ENCODE measurements around the gene ZNF655. TPM values are rescaled to one million over a fixed set of nuclear protein-coding genes. Genes with fewer than 3 reads are reported as not detected.

Gene ZNF655
- total RNA-seq, 6 donors from 2014 or later, result 57.3 to 202 (median 137) TPM

DNA sequence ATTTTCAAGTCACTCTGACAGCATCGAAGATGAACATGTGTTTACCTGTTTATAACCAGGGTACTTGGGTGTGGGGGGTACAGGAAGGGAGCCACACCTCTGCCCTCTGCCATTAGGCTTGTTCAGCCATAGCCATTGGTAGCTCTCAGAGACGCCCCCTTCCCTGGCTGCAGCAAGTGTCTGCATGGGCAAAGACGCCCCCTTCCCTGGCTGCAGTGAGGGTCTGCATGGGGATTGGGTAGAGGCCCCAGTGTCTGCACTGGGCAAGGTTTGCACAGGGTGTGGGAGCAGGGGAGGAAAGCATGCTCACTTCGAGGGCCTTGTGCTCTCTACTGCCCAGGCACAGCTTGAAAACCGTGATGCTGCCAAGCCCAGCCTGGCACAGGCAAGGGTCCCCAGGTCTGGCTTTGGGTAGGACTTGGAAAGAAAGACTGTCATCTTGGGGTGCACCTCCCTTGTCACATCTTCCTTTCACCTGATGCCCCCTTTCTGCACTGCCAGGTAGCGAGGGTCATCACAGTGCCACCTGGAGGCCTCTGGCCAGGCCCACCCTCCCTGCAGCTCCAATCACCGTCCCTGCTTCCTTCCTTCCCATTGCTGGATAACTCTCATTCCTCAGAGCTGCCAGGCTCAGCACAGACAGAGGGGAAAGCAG is 43.3 kb downstream of the ZNF655 start:
- no peaks in the 10 kb centered on the region for H3K4me1 ChIP-seq
- no peak overlapping the region for H3K27ac ChIP-seq
- no peaks in the 10 kb centered on the region for H3K27me3 ChIP-seq
- no peak for TF ChIP-seq POLR2AphosphoS5 (IDR thresholded peaks at IDR 0.05)
- no peak for TF ChIP-seq EP300 (IDR thresholded peaks at IDR 0.05)
- TF ChIP-seq, protein P1, sequence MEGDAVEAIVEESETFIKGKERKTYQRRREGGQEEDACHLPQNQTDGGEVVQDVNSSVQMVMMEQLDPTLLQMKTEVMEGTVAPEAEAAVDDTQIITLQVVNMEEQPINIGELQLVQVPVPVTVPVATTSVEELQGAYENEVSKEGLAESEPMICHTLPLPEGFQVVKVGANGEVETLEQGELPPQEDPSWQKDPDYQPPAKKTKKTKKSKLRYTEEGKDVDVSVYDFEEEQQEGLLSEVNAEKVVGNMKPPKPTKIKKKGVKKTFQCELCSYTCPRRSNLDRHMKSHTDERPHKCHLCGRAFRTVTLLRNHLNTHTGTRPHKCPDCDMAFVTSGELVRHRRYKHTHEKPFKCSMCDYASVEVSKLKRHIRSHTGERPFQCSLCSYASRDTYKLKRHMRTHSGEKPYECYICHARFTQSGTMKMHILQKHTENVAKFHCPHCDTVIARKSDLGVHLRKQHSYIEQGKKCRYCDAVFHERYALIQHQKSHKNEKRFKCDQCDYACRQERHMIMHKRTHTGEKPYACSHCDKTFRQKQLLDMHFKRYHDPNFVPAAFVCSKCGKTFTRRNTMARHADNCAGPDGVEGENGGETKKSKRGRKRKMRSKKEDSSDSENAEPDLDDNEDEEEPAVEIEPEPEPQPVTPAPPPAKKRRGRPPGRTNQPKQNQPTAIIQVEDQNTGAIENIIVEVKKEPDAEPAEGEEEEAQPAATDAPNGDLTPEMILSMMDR (IDR thresholded peaks at IDR 0.05), result no peak
- no peak for TF ChIP-seq POLR2A (IDR thresholded peaks at IDR 0.05)
- H3K36me3 ChIP-seq, result no peaks in the 10 kb centered on the region
- ATAC-seq (ENCODE audit: low FRiP score in 2 of 2) (no peak), DNase-seq (peak in 1 of 2 donors; percentile 7)
- H3K4me3 ChIP-seq, result no peak overlapping the region
- 66 to 84% methylated on average over 7 of the region's 7 CpGs for WGBS, 2 donors
- no peaks in the 10 kb centered on the region for H3K9me3 ChIP-seq

DNA sequence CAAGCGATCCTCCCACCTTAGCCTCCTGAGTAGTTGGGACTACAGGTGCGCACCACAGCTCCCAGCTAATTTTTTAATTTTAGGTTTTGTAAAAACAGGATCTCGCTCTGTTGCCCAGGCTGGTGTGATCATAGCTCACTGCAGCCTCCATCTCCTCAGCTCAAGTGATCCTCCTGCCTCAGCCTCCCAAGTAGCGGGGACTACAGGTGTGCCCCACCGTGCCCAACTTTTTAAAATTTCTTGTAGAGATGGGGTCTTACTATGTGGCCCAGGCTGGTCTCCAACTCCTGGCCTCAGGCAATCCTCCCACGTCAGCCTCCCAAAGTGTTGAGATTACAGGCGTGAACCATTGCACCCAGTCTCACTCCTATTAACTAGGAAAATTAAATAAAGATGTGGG is 47.1 kb downstream of the ZNF655 start:
- WGBS, 2 donors, result 89 to 92% methylated on average over 7 of the region's 7 CpGs
- H3K36me3 ChIP-seq, result no peaks in the 10 kb centered on the region
- TF ChIP-seq POLR2AphosphoS5 (IDR thresholded peaks at IDR 0.05), result no peak
- no peak for TF ChIP-seq EP300 (IDR thresholded peaks at IDR 0.05)
- TF ChIP-seq, protein P1 (IDR thresholded peaks at IDR 0.05), result no peak
- no peak for TF ChIP-seq POLR2A (IDR thresholded peaks at IDR 0.05)
- no peaks in the 10 kb centered on the region for H3K9me3 ChIP-seq
- no peak for DNase-seq
- H3K27ac ChIP-seq, result no peak overlapping the region
- no peaks in the 10 kb centered on the region for H3K27me3 ChIP-seq
- no peaks in the 10 kb centered on the region for H3K4me1 ChIP-seq
- ATAC-seq (ENCODE audit: low FRiP score in 2 of 2), result no peak
- H3K4me3 ChIP-seq, result no peak overlapping the region

- TF ChIP-seq POLR2AphosphoS5 (IDR thresholded peaks at IDR 0.05), result no peak
- no peak for TF ChIP-seq EP300 (IDR thresholded peaks at IDR 0.05)
- no peak for TF ChIP-seq POLR2A (IDR thresholded peaks at IDR 0.05)
- TF ChIP-seq, protein P1 (IDR thresholded peaks at IDR 0.05), result no peak
- Histone ChIP-seq H3K9me3 (no peaks in the 10 kb centered on the region), H3K4me3 (no peak overlapping the region), H3K27ac (no peak overlapping the region), H3K4me1 (no peaks in the 10 kb centered on the region), H3K27me3 (no peaks in the 10 kb centered on the region), H3K36me3 (no peaks in the 10 kb centered on the region)
- WGBS, 2 donors, result 74 to 82% methylated on average over 8 of the region's 8 CpGs
- ATAC-seq (ENCODE audit: low FRiP score in 2 of 2) (no peak), DNase-seq (peak in 1 of 2 donors; percentile 22)
These were observed 48.1 kb downstream of the ZNF655 start for GRCh38 chr7:99606531-99606930.

- no peaks in the 10 kb centered on the region for H3K9me3 ChIP-seq
- ATAC-seq (ENCODE audit: low FRiP score in 2 of 2) (no peak), DNase-seq (no peak)
- H3K4me1 ChIP-seq, result no peaks in the 10 kb centered on the region
- no peak overlapping the region for H3K27ac ChIP-seq
- H3K27me3 ChIP-seq, result no peaks in the 10 kb centered on the region
- 63 to 85% methylated on average over 6 to 9 of the region's 9 CpGs for WGBS, 2 donors
- TF ChIP-seq POLR2A (IDR thresholded peaks at IDR 0.05), result no peak
- TF ChIP-seq POLR2AphosphoS5 (IDR thresholded peaks at IDR 0.05), result no peak
- TF ChIP-seq, protein P1 (IDR thresholded peaks at IDR 0.05), result no peak
- TF ChIP-seq EP300 (IDR thresholded peaks at IDR 0.05), result no peak
- no peaks in the 10 kb centered on the region for H3K36me3 ChIP-seq
- H3K4me3 ChIP-seq, result no peak overlapping the region
These were observed 49.1 kb downstream of the ZNF655 start for GRCh38 chr7:99607548-99607947.

DNA sequence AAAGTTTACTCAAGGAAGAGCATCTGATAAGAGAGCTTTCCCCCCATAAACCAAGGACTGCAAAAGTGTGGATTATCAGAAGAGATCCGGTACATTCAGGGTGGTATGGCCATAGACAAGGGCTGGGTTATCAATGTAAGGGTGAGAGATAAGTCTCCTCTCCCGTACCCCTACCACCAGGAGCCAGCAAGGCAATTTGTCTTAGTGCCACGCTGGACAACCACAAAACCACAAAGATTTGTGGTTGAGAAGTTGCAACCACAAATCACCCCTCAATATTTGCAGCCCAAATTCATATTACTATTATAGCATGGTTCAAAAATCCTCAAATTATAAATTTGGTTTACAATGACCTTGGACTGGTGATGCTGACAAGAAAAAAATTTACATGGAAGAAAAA is 56.1 kb downstream of the ZNF655 start:
- ATAC-seq (ENCODE audit: low FRiP score in 2 of 2) (no peak), DNase-seq (no peak)
- H3K4me1 ChIP-seq, result peaks cover 12 to 25% (median 13%) of the 10 kb centered on the region in 4 donors
- H3K36me3 ChIP-seq, result peaks cover 1 to 12% (median 11%) of the 10 kb centered on the region in 4 donors
- WGBS, 2 donors, result 66 to 68% methylated on average over 3 of the region's 3 CpGs
- no peak overlapping the region for H3K27ac ChIP-seq
- H3K4me3 ChIP-seq, result no peak overlapping the region
- no peaks in the 10 kb centered on the region for H3K9me3 ChIP-seq
- no peaks in the 10 kb centered on the region for H3K27me3 ChIP-seq
- TF ChIP-seq POLR2AphosphoS5 (IDR thresholded peaks at IDR 0.05), result no peak
